HG03354 (cell line): Measurements from ENCODE around the gene GDI1.

ENCODE experiments used
- ATAC-seq: cut with Tn5 transposase; IDR thresholded peaks from one replicate; pipeline ENCODE4 v1.9.1; 2021; ENCODE audit warnings: mild to moderate bottlenecking; ENCODE audit not compliant: unreplicated experiment, poor library complexity, severe bottlenecking

Gene GDI1

GRCh38 chrX:154404625-154405192 is 32.2 kb upstream of the GDI1 start:
- no peak for ATAC-seq

- ATAC-seq, result no peak
Observed at GRCh38 chrX:154408659-154409221, 28.2 kb upstream of the GDI1 start.

DNA sequence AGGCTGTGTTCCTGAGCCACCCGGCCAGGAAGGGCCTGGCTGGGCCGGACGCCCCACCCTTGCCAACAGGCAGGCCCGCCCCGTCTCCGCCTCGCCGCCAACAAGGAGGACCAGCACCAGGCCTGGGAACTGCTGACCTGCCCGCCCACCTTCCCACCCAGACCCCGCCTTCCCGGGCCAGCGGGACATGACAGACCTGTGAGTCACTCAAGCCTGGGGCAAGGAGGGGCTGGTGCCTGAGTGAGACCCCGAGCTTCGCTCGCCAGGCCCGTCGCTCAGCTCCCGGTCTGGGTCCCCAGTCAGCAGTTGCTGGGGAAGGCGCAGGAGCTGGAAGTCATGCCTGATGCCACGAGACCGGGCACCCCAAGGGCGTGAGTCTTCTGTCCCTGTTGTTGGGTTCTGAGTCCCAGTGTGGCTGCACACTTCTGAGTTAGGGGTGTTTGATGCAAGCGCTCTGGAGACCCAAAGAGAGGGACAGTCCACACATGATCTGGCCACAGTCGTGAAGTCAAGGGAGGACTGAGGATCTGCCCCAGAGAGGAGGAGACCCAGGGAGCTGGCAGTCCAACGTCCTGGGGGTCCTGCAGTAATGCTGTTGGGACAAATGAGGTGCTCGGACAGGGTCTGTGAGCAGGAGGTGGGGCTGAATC is 27.6 kb upstream of the GDI1 start, which contains the start of gene DNASE1L1:
TSS of gene DNASE1L1 (minus strand) at position 33 of the 650 bp plus-strand sequence. CDS start 3,686 bp downstream, outside the sequence.
- ATAC-seq, result no peak

- ATAC-seq, result peak; percentile 58
Observed at GRCh38 chrX:154411981-154412340, 25.0 kb upstream of the GDI1 start.

DNA sequence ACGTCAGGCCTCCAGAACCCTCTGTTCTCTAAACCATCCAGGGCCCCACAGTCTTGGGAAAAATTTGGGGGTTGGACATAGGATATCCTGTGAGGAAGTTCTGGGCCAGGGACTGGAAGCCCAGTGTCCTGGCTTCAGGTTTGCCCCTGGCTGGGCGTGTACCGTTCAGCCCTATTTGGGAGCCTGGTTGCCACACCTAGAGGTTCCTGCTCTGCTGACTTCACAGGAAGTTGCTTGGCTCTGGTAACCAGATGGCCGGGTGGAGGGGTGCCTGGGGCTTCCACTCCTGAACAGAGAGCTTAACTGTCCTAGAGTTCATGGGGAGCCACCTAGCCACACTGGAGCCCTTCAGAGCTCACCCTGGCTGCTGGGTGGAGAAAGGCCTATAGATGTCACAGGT is 24.5 kb upstream of the GDI1 start:
- ATAC-seq, result no peak

- ATAC-seq, result no peak
Observed at GRCh38 chrX:154413142-154413541, 23.8 kb upstream of the GDI1 start.

DNA sequence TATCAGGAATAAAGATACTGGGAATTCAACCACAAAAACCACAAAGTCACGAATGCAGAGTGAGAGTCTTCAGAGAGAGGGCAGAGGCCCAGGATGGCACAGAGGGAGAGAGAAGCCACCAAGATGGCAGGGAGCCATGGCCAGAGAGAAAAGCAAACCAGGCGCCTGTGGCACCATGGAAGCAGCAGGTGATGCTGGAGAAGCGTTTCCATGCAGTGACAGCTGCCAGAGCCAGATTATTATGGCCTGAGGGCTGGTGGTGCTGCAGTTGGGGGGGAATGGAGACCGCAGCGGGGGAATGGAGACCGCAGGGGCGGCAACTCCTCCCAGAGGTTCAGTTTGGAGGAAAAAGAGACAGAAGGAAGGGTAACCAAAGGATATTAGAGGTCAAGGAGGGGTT is 19.8 kb upstream of the GDI1 start:
- no peak for ATAC-seq

- no peak for ATAC-seq
Observed at GRCh38 chrX:154419189-154419588, 17.8 kb upstream of the GDI1 start.

DNA sequence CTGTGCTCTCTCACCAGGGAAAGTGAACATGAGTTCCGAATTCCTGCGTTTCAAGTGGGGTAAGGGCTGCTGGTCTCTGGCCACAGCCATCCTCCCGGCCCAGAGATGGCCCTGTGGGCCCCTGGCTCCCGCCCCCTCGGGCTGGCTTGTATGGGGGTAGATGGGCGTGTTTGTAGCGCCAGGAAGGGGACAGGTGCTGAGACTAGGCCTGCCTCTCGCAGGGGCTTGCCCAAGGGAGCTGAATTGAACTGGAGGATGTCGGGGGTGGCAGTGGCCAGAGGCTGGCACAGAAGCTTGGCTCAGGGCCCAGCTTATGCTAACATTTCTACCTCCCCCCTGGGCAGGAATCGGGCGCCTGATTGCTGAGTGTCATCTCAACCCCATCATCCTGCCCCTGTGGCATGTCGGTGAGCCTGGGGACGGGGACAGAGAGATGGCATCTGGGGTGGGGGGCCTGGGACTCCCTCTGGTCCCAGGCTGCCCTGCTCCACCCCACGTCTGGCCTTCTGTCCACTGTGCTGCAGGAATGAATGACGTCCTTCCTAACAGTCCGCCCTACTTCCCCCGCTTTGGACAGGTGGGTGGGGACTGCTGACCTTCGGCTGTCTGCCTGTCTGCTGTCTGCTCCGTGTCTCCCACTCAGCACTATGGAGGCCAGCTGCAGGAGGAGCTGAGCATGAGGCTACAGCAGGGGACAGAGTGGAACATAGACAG is 17.1 kb upstream of the GDI1 start:
- ATAC-seq, result no peak

- ATAC-seq, result no peak
Observed at GRCh38 chrX:154420402-154420756, 16.6 kb upstream of the GDI1 start.

DNA sequence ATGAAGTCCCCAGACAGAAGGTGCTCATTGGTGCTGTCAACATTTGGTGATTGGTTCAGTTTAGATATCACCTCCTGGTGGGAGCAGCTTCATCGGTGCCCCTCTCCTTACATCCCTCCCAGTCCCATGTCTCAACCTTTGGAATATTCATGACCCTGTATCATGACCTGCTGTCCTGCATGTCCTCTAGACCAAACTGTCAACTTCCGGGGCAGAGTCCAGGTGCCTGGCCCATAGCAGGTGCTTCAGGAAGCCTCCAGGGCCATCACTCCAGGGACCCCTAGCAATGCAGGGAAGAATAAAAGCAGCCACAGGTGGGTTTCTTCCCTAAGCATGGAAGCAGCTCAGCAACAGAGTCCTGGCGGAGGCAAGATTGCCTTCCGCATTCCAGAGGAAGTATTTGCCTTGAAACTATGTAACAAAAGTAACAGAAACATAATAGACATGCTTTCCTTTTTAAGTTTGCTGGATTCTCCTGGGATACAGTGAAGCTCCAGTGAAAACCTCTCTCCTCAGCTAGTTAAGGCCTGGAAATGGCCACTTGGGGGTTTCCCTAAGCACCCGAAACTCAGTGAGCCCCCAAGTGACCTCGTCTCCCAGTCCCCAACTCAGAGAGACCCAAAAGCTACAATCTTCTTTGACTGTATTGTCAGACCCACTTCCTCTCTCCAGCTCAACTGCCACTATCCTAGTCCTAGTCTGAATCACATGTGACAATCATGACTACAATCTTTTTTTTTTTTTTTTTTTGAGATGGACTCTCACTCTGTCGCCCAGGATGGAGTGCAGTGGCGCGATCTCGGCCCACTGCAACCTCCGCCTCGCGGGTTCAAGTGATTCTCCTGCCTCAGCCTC is 9.8 kb upstream of the GDI1 start:
- ATAC-seq, result no peak

GRCh38 chrX:154428176-154429171 is 8.5 kb upstream of the GDI1 start, which contains the start of gene ATP6AP1:
TSS of gene ATP6AP1 (plus strand) at chrX:154428677. CDS start at chrX:154428693, 16 bp downstream.
- peak; percentile 97 for ATAC-seq

DNA sequence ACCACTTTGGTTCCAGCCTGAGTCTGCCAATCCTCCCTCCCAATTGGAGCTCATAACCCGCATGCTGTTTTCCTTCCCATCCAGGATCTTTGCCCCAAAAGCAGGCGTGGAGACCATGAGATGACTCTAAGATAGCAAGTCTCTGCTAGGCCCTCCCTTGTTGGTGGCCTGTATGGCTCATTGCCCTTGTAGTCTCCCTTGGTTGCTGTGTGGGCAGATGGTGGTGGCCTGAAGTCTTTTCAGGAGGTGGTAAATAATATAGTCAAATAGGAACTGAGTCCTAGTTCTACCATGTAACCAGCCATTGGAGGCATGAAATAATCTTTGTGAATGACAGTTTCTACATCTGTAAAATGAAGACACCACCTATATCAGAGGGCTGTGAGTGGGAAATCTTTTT is 7.2 kb upstream of the GDI1 start:
- ATAC-seq, result no peak

- no peak for ATAC-seq
Observed at GRCh38 chrX:154430479-154430878, 6.5 kb upstream of the GDI1 start.

DNA sequence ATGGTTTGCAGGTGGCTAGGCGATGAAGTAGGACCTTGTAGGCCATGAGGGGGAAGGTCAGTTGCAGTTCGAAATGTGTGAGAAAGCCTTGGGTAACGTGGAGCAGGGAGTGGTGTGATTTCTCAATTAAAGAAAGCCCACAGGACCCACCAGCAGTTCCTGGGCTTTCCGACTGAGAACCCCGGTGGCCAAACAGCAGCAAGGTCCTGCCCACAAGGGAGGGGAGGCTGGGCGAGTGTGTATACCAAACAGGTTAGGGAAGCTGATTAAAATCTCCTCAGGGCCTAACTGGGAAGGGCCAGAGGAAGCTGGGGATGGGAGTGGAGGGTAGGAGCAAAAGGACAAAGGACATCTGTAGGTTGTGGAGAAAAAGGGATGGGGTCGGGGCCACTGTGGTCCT is 6.0 kb upstream of the GDI1 start:
- no peak for ATAC-seq

DNA sequence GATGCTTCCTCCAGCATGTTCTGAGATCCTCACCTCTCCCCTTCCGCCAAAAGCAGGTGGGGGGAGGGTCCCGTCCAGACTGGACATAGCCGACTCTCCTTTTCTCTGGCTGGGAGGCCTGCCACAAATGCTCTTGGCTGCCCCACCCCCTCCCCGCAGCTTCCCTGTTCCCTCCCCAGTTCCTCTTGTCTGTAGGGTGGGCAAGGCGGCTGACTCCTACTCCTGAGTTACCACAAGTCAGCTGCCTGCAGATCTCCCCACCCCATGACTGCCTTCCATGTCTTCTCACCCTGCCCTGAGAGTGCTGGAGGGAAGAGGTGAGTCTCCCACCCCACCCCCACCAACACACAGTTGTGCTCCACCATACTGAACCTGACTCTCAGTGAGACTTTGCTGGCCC is 5.6 kb upstream of the GDI1 start:
- ATAC-seq, result no peak

DNA sequence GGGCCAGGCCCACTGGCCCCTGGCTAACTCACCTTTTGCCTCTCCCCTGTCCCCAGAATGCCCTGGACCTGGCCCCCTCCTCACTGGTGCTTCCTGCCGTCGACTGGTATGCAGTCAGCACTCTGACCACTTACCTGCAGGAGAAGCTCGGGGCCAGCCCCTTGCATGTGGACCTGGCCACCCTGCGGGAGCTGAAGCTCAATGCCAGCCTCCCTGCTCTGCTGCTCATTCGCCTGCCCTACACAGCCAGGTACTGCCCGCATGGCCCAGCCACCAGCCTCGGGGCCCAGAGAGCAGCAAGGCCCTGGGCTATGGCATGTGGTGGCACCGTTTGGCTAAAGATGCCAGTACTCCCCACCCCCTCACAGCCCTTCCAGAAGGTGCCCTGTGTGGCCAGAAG is 4.7 kb upstream of the GDI1 start:
- no peak for ATAC-seq

DNA sequence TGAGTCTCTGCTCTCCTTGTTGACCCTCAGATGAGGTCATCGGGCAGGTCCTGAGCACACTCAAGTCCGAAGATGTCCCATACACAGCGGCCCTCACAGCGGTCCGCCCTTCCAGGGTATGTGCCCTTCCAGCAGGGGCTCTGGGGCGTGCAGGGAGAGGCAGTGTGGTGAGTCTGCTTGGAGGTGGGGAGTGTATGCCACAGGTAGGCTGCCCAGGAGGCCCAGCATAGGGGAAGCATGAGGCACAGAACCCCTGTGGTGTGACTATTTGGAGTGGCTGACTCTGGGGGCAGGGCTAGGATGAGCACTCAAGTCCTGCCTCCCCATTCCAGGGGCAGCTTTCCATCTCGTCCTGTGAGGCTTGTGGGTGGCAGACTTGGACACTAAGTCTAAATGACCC is 3.3 kb upstream of the GDI1 start:
- ATAC-seq, result no peak
